ENCODE data around the gene SYCP2L.

DNA sequence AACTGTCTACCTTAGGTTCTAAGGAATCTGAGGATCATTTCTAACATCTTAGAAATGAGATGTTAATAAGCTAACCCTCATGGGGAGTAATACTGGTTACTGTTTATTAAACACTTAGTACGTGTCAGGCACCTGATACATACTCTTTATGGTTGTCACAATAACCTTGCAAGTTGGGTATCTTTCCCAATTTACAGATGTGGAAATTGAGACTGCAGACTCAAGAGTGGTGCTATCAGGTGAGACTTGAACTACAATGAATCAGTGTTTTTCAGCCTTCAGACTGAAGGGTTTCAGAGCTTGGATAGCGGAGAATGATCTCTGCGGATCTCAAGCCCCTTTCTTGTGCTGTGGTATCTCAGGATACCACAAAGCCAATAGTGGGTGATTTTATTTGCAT, 130.2 kb downstream of the SYCP2L start:
- no peak for TF ChIP-seq POLR2A (IDR thresholded peaks at IDR 0.05)
- TF ChIP-seq, protein P1, sequence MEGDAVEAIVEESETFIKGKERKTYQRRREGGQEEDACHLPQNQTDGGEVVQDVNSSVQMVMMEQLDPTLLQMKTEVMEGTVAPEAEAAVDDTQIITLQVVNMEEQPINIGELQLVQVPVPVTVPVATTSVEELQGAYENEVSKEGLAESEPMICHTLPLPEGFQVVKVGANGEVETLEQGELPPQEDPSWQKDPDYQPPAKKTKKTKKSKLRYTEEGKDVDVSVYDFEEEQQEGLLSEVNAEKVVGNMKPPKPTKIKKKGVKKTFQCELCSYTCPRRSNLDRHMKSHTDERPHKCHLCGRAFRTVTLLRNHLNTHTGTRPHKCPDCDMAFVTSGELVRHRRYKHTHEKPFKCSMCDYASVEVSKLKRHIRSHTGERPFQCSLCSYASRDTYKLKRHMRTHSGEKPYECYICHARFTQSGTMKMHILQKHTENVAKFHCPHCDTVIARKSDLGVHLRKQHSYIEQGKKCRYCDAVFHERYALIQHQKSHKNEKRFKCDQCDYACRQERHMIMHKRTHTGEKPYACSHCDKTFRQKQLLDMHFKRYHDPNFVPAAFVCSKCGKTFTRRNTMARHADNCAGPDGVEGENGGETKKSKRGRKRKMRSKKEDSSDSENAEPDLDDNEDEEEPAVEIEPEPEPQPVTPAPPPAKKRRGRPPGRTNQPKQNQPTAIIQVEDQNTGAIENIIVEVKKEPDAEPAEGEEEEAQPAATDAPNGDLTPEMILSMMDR (IDR thresholded peaks at IDR 0.05 in 4 of 5, conservative IDR thresholded peaks at IDR 0.05 in 1 of 5), result no peak
